NT2/D1 (cell line): ENCODE results near the gene LCE4A.

ENCODE experiments used
- SUZ12 ChIP-seq: IDR thresholded peaks from 2 replicates; pipeline ENCODE4 v1.6.1; 2011; ENCODE audit not compliant: insufficient read length, insufficient read depth; ENCODE audit errors: extremely low read depth
- YY1 ChIP-seq: IDR thresholded peaks from 2 replicates; pipeline ENCODE4 v1.6.1; 2011; ENCODE audit not compliant: insufficient read length, insufficient read depth
- ZNF274 ChIP-seq: IDR thresholded peaks from 2 replicates; pipeline ENCODE4 v1.6.1; 2011; ENCODE audit warnings: mild to moderate bottlenecking, low read depth, low read length

GRCh38 chr1:152758636-152759035 is 50.7 kb downstream of the LCE4A start:
- TF ChIP-seq ZNF274 (no peak), SUZ12 (no peak), YY1 (no peak)
